ENCODE results near the gene NAGLU. TPM values are rescaled to one million over a fixed set of nuclear protein-coding genes. Genes with fewer than 3 reads are reported as not detected.

The NAGLU gene
- total RNA-seq, 1 donor: 91.6 TPM

GRCh38 chr17:42561897-42562387, 25.9 kb downstream of the NAGLU start, which contains the start of gene COASY:
Gene COASY (plus strand): TSS chr17:42562148. CDS start chr17:42562623, 475 bp downstream.
- TF ChIP-seq, protein P1, sequence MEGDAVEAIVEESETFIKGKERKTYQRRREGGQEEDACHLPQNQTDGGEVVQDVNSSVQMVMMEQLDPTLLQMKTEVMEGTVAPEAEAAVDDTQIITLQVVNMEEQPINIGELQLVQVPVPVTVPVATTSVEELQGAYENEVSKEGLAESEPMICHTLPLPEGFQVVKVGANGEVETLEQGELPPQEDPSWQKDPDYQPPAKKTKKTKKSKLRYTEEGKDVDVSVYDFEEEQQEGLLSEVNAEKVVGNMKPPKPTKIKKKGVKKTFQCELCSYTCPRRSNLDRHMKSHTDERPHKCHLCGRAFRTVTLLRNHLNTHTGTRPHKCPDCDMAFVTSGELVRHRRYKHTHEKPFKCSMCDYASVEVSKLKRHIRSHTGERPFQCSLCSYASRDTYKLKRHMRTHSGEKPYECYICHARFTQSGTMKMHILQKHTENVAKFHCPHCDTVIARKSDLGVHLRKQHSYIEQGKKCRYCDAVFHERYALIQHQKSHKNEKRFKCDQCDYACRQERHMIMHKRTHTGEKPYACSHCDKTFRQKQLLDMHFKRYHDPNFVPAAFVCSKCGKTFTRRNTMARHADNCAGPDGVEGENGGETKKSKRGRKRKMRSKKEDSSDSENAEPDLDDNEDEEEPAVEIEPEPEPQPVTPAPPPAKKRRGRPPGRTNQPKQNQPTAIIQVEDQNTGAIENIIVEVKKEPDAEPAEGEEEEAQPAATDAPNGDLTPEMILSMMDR (IDR thresholded peaks at IDR 0.05; ENCODE audit: extremely low read depth, low read depth, low read length): no peak
- Histone ChIP-seq H3K4me2 (ENCODE audit: insufficient read depth, low read length) (peak within 1 kb of the TSS; percentile 88), H3K36me3 (ENCODE audit: insufficient read depth, low read length) (peaks cover 31% of the 10 kb centered on the region), H3K9me3 (ENCODE audit: low read depth, low read length) (no peaks in the 10 kb centered on the region), H3K27me3 (ENCODE audit: insufficient read depth, low read length) (no peaks in the 10 kb centered on the region), H3K4me3 (ENCODE audit: insufficient read depth, low read length) (peak within 1 kb of the TSS; percentile 93), H3K79me2 (ENCODE audit: insufficient read depth, low read length) (peaks cover 44% of the 10 kb centered on the region), H3K27ac (ENCODE audit: low read depth, low read length) (peak within 1 kb of the TSS; percentile 90), H3K4me1 (ENCODE audit: insufficient read depth, low read length) (peaks cover 24% of the 10 kb centered on the region), H4K20me1 (ENCODE audit: insufficient read depth, low read length) (no peaks in the 10 kb centered on the region), H2AFZ (ENCODE audit: low read length) (peak within 1 kb of the TSS; percentile 84)
- peak; percentile 100 for DNase-seq (ENCODE audit: insufficient read length, low spot score, missing footprints)

- Histone ChIP-seq H3K27me3 (ENCODE audit: insufficient read depth, low read length) (no peaks in the 10 kb centered on the region), H3K36me3 (ENCODE audit: insufficient read depth, low read length) (peaks cover 31% of the 10 kb centered on the region), H3K4me1 (ENCODE audit: insufficient read depth, low read length) (peaks cover 29% of the 10 kb centered on the region), H3K9me3 (ENCODE audit: low read depth, low read length) (no peaks in the 10 kb centered on the region), H4K20me1 (ENCODE audit: insufficient read depth, low read length) (no peaks in the 10 kb centered on the region), H2AFZ (ENCODE audit: low read length) (peak overlapping the region; percentile 79), H3K79me2 (ENCODE audit: insufficient read depth, low read length) (peaks cover 50% of the 10 kb centered on the region), H3K27ac (ENCODE audit: low read depth, low read length) (peak overlapping the region; percentile 90), H3K4me2 (ENCODE audit: insufficient read depth, low read length) (peak overlapping the region; percentile 88), H3K4me3 (ENCODE audit: insufficient read depth, low read length) (peak overlapping the region; percentile 93)
- peak; percentile 93 for DNase-seq (ENCODE audit: insufficient read length, low spot score, missing footprints)
- TF ChIP-seq, protein P1 (IDR thresholded peaks at IDR 0.05; ENCODE audit: extremely low read depth, low read depth, low read length): no peak
These were observed 26.5 kb downstream of the NAGLU start for GRCh38 chr17:42562388-42563142.

DNA sequence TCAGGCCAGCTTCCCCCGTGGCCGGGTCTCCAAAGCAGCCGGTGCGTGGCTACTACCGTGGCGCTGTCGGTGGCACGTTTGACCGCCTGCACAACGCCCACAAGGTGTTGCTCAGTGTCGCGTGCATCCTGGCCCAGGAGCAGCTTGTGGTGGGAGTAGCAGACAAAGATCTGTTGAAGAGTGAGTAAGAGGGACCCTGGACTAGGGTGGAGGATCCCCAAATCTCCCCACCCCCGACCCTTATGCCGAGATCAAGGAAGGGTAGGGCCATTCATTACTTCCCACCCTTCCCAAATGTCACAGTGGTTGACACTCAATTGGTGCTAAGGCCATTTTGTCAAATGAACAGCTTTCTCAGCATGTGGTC, 27.1 kb downstream of the NAGLU start:
- Histone ChIP-seq H3K4me2 (ENCODE audit: insufficient read depth, low read length) (peak overlapping the region; percentile 88), H3K27me3 (ENCODE audit: insufficient read depth, low read length) (no peaks in the 10 kb centered on the region), H3K4me1 (ENCODE audit: insufficient read depth, low read length) (peaks cover 32% of the 10 kb centered on the region), H3K36me3 (ENCODE audit: insufficient read depth, low read length) (peaks cover 31% of the 10 kb centered on the region), H3K79me2 (ENCODE audit: insufficient read depth, low read length) (peaks cover 53% of the 10 kb centered on the region), H3K4me3 (ENCODE audit: insufficient read depth, low read length) (peak overlapping the region; percentile 93), H3K9me3 (ENCODE audit: low read depth, low read length) (no peaks in the 10 kb centered on the region), H4K20me1 (ENCODE audit: insufficient read depth, low read length) (no peaks in the 10 kb centered on the region), H2AFZ (ENCODE audit: low read length) (no peak overlapping the region), H3K27ac (ENCODE audit: low read depth, low read length) (peak overlapping the region; percentile 90)
- no peak for DNase-seq (ENCODE audit: insufficient read length, low spot score, missing footprints)
- TF ChIP-seq, protein P1 (IDR thresholded peaks at IDR 0.05; ENCODE audit: extremely low read depth, low read depth, low read length): no peak

- Histone ChIP-seq H3K4me3 (ENCODE audit: insufficient read depth, low read length) (peak overlapping the region; percentile 93), H3K79me2 (ENCODE audit: insufficient read depth, low read length) (peaks cover 57% of the 10 kb centered on the region), H3K36me3 (ENCODE audit: insufficient read depth, low read length) (peaks cover 34% of the 10 kb centered on the region), H3K27me3 (ENCODE audit: insufficient read depth, low read length) (no peaks in the 10 kb centered on the region), H4K20me1 (ENCODE audit: insufficient read depth, low read length) (no peaks in the 10 kb centered on the region), H3K4me1 (ENCODE audit: insufficient read depth, low read length) (peaks cover 32% of the 10 kb centered on the region), H3K27ac (ENCODE audit: low read depth, low read length) (peak overlapping the region; percentile 90), H3K4me2 (ENCODE audit: insufficient read depth, low read length) (peak overlapping the region; percentile 88), H2AFZ (ENCODE audit: low read length) (no peak overlapping the region), H3K9me3 (ENCODE audit: low read depth, low read length) (no peaks in the 10 kb centered on the region)
- TF ChIP-seq, protein P1 (IDR thresholded peaks at IDR 0.05; ENCODE audit: extremely low read depth, low read depth, low read length): no peak
- no peak for DNase-seq (ENCODE audit: insufficient read length, low spot score, missing footprints)
These were observed 27.5 kb downstream of the NAGLU start for GRCh38 chr17:42563543-42563942.

All from osteoblast (primary cell).